Liver (tissue), 9 donors: ENCODE data around the gene TMEM200B. TPM values are rescaled to one million over a fixed set of nuclear protein-coding genes. Genes with fewer than 3 reads are reported as not detected.

ENCODE experiments used
- DNase-seq: peaks from one replicate; pipeline ENCODE4 v3.0.0-alpha.2; 2017; ENCODE audit warnings: low spot score
- H3K27ac ChIP-seq, 2 donors: one replicate each; pipeline ENCODE4 v1.7.0; 2013; ENCODE audit warnings: inconsistent platforms in 2 of 2, low read length in 2 of 2, control low read depth in 1 of 2, low read depth in 1 of 2, mild to moderate bottlenecking in 1 of 2
- H3K27me3 ChIP-seq, 4 donors: one replicate each; pipeline versions ENCODE4 v1.6.1 to v1.7.0; 2013; ENCODE audit warnings: low read length in 3 of 4, inconsistent platforms in 1 of 4, mild to moderate bottlenecking in 1 of 4, moderate library complexity in 1 of 4; ENCODE audit not compliant: control insufficient read depth in 4 of 4, insufficient read depth in 4 of 4
- H3K36me3 ChIP-seq, 4 donors: one replicate each; pipeline versions ENCODE4 v1.6.1 to v1.7.0; 2013; ENCODE audit warnings: low read length in 3 of 4, mild to moderate bottlenecking in 3 of 4, low read depth in 1 of 4, moderate library complexity in 1 of 4; ENCODE audit not compliant: control insufficient read depth in 4 of 4, insufficient read depth in 3 of 4
- H3K4me1 ChIP-seq, 4 donors: one replicate each; pipeline versions ENCODE4 v1.6.1 to v1.7.0; 2013; ENCODE audit warnings: low read length in 3 of 4, mild to moderate bottlenecking in 3 of 4, moderate library complexity in 1 of 4; ENCODE audit not compliant: control insufficient read depth in 4 of 4, insufficient read depth in 4 of 4
- H3K4me3 ChIP-seq, 3 donors: one replicate each; pipeline versions ENCODE4 v1.6.1 to v1.7.0; 2013; ENCODE audit warnings: low read length in 3 of 3, control low read depth in 1 of 3, low read depth in 1 of 3, mild to moderate bottlenecking in 1 of 3
- H3K9ac ChIP-seq, 2 donors: one replicate each; pipeline ENCODE4 v1.7.0; 2013; ENCODE audit warnings: low read length in 2 of 2, mild to moderate bottlenecking in 2 of 2, moderate library complexity in 2 of 2, control low read depth in 1 of 2, low read depth in 1 of 2
- H3K9me3 ChIP-seq, 4 donors: one replicate each; pipeline versions ENCODE4 v1.6.1 to v1.7.0; 2013; ENCODE audit warnings: low read length in 3 of 4; ENCODE audit not compliant: control insufficient read depth in 4 of 4
- EGR1 ChIP-seq, 2 donors: IDR thresholded peaks; 2 replicates each; pipeline ENCODE4 v1.6.1; 2016 to 2018; ENCODE audit warnings: antibody characterized with exemption in 2 of 2, low read depth in 2 of 2
- FOXA1 ChIP-seq: IDR thresholded peaks from 2 replicates; pipeline ENCODE4 v1.6.1; 2016; ENCODE audit warnings: antibody characterized with exemption
- FOXA2 ChIP-seq: IDR thresholded peaks from 2 replicates; pipeline ENCODE4 v1.6.1; 2016; ENCODE audit warnings: antibody characterized with exemption
- GABPA ChIP-seq, 2 donors: IDR thresholded peaks in 1 of 2; conservative IDR thresholded peaks in 1 of 2; 2 replicates each; pipeline ENCODE4 v1.6.1; 2016; ENCODE audit warnings: antibody characterized with exemption in 2 of 2, mild to moderate bottlenecking in 1 of 2, moderate library complexity in 1 of 2
- HNF4A ChIP-seq, 2 donors: conservative IDR thresholded peaks; 2 replicates each; pipeline ENCODE4 v1.6.1; 2016; ENCODE audit warnings: antibody characterized with exemption in 2 of 2, mild to moderate bottlenecking in 2 of 2
- HNF4G ChIP-seq: IDR thresholded peaks from 2 replicates; pipeline ENCODE4 v1.6.1; 2016; ENCODE audit warnings: antibody characterized with exemption
- NR2F2 ChIP-seq: IDR thresholded peaks from 2 replicates; pipeline ENCODE4 v1.6.1; 2016; ENCODE audit warnings: antibody characterized with exemption
- RAD21 ChIP-seq, 2 donors: IDR thresholded peaks; 2 replicates each; pipeline ENCODE4 v1.6.1; 2016; ENCODE audit warnings: antibody characterized with exemption in 2 of 2, mild to moderate bottlenecking in 2 of 2
- SP1 ChIP-seq: IDR thresholded peaks from 2 replicates; pipeline ENCODE4 v1.6.1; 2018; ENCODE audit warnings: antibody characterized with exemption, mild to moderate bottlenecking
- YY1 ChIP-seq: IDR thresholded peaks from 2 replicates; pipeline ENCODE4 v1.6.1; 2016; ENCODE audit warnings: antibody characterized with exemption, mild to moderate bottlenecking
- WGBS: extraction: QIAGEN DNeasy Blood & Tissue Kit; methylation state at CpG from one replicate; pipeline ENCODE4 v1.1.7; 2013; 5-methylcytosine and 5-hydroxymethylcytosine counted together
- polyA plus RNA-seq, 2 donors: library from polyadenylated mRNA; stranded (reverse) in 1 of 2; unstranded in 1 of 2; fragments of 200-250 nt in 1 of 2; fragments of >200 nt in 1 of 2; fragmentation: Nextera tagmentation in 1 of 2; extraction: Ambion mirVana in 1 of 2; gene quantifications; one replicate each; pipeline versions ENCODE4 v1.2.1 to v1.2.3, GENCODE V29; 2013 to 2015
- total RNA-seq, 2 donors: library from RNA; depleted of rRNA; stranded (reverse); fragments of >200 nt; gene quantifications; one replicate each; pipeline ENCODE4 v1.2.3, GENCODE V29; 2014
- TF ChIP-seq, protein P1 (sequence below): fragments of 150-350 bp; IDR thresholded peaks from 2 replicates; pipeline ENCODE4 v1.5.1; 2017; ENCODE audit warnings: improper control_type of control experiment, low read depth, low read length; ENCODE audit not compliant: missing input control
- TF ChIP-seq, protein P2 (sequence below): IDR thresholded peaks from 2 replicates; pipeline ENCODE4 v1.6.1; 2016; ENCODE audit warnings: antibody characterized with exemption
- donor health status: healthy.
- donor health status: healthy.
- donor health status: healthy.
- donor health status: healthy.
- donor health status: healthy.

Gene TMEM200B
- total and polyA plus RNA-seq, 4 donors: 0.84 to 4.5 (median 1.5) TPM

DNA sequence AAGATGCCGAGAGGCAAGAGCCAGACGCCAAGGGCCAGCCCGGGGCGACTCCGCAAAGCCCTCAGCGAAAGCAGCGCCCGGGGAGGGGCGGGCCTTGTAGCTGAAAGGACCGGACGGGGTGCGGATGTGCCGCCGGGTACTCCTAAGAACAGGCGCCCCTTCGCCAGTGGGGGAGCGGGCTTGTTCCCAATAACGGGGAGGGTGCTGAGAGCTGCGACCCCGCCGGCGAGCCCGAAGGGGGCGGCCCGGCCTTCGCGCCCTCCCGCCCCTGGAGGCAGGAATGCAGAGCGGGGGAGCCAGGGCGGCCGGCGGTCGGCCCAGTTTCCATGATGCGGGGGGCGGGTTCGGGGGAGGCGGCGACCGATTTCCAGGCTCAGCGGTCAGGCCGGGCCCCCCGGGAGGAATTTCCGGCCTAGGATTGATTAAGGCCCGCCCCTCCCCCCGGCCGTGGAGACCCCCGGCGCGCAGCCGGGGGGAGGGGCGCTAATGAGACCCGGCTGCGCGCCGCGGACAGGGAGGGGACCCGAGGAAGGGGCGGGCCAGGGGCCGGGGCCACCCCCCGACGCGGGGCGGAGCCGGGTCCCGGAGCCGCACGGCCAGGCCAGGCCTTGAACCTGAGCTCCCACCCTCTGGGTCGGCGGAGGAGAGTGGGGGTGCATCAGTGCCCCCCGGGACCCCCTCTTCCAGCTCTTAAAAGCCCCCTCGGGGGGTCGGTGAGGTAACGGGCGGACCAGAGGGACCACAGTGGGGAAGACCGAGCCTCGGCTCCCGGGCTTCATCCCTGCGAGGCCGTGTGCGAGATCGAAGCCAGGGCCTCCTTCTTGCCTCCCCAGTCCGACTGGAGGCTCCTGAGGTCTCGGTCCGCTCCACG is 898 bp upstream of the TMEM200B start:
- peak; percentile 73 for DNase-seq
- Histone ChIP-seq H3K4me3 (peak overlapping the region; percentile 54 to 69 (median 68)), H3K27me3 (no peaks in the 10 kb centered on the region), H3K4me1 (peaks cover 12 to 25% (median 21%) of the 10 kb centered on the region in 4 donors), H3K9ac (peak overlapping the region in 1 of 2 donors; percentile 28), H3K27ac (peak overlapping the region; percentile 69 to 84), H3K9me3 (no peaks in the 10 kb centered on the region), H3K36me3 (no peaks in the 10 kb centered on the region)
- WGBS: 11% methylated on average over 85 of the region's 85 CpGs
- TF ChIP-seq, protein P1, sequence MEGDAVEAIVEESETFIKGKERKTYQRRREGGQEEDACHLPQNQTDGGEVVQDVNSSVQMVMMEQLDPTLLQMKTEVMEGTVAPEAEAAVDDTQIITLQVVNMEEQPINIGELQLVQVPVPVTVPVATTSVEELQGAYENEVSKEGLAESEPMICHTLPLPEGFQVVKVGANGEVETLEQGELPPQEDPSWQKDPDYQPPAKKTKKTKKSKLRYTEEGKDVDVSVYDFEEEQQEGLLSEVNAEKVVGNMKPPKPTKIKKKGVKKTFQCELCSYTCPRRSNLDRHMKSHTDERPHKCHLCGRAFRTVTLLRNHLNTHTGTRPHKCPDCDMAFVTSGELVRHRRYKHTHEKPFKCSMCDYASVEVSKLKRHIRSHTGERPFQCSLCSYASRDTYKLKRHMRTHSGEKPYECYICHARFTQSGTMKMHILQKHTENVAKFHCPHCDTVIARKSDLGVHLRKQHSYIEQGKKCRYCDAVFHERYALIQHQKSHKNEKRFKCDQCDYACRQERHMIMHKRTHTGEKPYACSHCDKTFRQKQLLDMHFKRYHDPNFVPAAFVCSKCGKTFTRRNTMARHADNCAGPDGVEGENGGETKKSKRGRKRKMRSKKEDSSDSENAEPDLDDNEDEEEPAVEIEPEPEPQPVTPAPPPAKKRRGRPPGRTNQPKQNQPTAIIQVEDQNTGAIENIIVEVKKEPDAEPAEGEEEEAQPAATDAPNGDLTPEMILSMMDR: peak; percentile 60
- no peak for TF ChIP-seq FOXA1
- TF ChIP-seq RAD21 (IDR thresholded peaks at IDR 0.05): peak in 1 of 2 donors; percentile 38

DNA sequence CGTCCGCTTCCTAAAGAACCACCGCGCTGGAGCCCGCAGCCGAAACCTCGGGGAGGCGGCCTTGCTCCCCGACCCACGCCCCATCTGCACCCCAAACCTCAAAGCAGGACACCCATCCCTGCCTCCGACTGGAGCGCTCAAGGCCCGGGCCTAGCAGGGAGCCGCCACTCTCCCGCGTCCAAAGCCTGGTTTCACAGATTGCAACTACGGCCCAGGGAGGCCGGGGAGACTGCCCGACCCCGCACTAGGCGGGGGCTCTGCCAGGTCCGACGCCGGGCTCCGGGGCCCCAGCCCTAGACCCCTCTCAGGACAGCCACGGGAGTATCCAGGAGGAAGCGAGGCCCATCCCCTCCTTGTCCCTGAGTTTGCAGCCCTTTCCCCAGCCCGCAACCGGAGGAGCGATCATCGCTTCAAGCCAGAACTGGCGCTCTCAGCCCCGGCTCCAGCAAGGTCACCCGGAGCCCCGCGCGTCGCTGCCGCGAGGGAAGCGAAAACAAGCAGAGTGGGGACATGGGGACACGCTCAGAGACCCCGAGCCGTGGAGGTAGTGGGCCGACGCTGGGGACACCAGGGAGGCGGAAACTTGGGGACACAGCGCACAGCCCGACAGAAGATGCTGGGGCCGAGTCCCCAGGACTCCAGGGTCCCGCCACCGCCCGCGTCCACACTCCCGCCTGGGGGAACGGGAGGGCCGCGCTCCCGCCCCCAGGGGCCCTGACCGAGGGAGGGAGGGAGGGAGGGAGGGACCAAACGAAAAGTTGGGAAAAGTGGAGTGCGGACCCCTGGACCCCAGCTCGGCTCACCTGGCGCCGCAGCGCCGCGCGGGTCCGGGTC is 433 bp downstream of the TMEM200B start:
- TF ChIP-seq GABPA (IDR thresholded peaks at IDR 0.05 in 1 of 2, conservative IDR thresholded peaks at IDR 0.05 in 1 of 2) (no peak), YY1 (no peak), EGR1 (IDR thresholded peaks at IDR 0.05; ENCODE audit: low read depth in 2 of 2) (no peak), HNF4A (conservative IDR thresholded peaks at IDR 0.05) (no peak), HNF4G (no peak), NR2F2 (no peak), RAD21 (IDR thresholded peaks at IDR 0.05) (no peak)
- TF ChIP-seq, protein P2, sequence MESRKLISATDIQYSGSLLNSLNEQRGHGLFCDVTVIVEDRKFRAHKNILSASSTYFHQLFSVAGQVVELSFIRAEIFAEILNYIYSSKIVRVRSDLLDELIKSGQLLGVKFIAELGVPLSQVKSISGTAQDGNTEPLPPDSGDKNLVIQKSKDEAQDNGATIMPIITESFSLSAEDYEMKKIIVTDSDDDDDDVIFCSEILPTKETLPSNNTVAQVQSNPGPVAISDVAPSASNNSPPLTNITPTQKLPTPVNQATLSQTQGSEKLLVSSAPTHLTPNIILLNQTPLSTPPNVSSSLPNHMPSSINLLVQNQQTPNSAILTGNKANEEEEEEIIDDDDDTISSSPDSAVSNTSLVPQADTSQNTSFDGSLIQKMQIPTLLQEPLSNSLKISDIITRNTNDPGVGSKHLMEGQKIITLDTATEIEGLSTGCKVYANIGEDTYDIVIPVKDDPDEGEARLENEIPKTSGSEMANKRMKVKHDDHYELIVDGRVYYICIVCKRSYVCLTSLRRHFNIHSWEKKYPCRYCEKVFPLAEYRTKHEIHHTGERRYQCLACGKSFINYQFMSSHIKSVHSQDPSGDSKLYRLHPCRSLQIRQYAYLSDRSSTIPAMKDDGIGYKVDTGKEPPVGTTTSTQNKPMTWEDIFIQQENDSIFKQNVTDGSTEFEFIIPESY: no peak
- DNase-seq: no peak
- H3K36me3 ChIP-seq: peaks cover 0 to 3% (median 1%) of the 10 kb centered on the region in 4 donors
- peak overlapping the region; percentile 43 to 68 (median 57) for H3K4me3 ChIP-seq
- no peaks in the 10 kb centered on the region for H3K27me3 ChIP-seq
- H3K9me3 ChIP-seq: no peaks in the 10 kb centered on the region
- H3K4me1 ChIP-seq: peaks cover 12 to 25% (median 21%) of the 10 kb centered on the region in 4 donors
- no peak overlapping the region for H3K9ac ChIP-seq
- H3K27ac ChIP-seq: peak overlapping the region; percentile 18 to 66
- 6% methylated on average over 70 of the region's 70 CpGs for WGBS

DNA sequence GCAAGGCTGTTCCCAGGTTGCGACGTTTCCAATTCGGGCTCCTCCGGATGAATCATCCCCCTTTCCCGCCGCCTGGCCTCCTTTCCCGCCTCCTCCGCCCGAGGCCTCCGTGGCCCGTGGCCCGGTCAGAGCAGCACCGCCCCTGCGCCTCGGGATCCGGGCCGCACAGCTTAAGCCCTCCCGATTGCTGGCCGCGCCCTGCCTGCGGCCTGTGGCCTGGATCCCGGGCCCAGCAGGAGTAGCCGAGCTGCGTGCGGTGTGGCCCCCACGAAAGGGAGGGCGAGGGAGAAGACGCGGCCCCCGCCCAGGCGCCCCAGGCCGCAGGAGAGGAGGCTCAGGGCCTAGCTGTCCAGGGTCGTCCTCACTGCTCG is 1.0 kb downstream of the TMEM200B start:
- Histone ChIP-seq H3K4me3 (peak overlapping the region in 2 of 3 donors; percentile 57 to 68), H3K36me3 (peaks cover 0 to 5% (median 2%) of the 10 kb centered on the region in 4 donors), H3K9me3 (no peaks in the 10 kb centered on the region), H3K27ac (peak overlapping the region; percentile 45 to 66), H3K9ac (no peak overlapping the region), H3K27me3 (no peaks in the 10 kb centered on the region), H3K4me1 (peaks cover 12 to 25% (median 21%) of the 10 kb centered on the region in 4 donors)
- DNase-seq: no peak
- WGBS: 10% methylated on average over 34 of the region's 34 CpGs
- no peak for TF ChIP-seq SP1
- TF ChIP-seq EGR1 (IDR thresholded peaks at IDR 0.05; ENCODE audit: low read depth in 2 of 2): no peak
- TF ChIP-seq, protein P1: no peak
- TF ChIP-seq, protein P2: no peak
- TF ChIP-seq FOXA2: no peak
- no peak for TF ChIP-seq RAD21 (IDR thresholded peaks at IDR 0.05)
- TF ChIP-seq YY1: no peak
- TF ChIP-seq NR2F2: no peak
